Stomach smooth muscle (tissue), 2 donors: ENCODE results near the gene NHSL2.

Experiments used
- H3K27ac ChIP-seq: one replicate; pipeline ENCODE4 v1.7.0; 2013; ENCODE audit warnings: mild to moderate bottlenecking, low read length, inconsistent platforms
- H3K27me3 ChIP-seq, 2 donors: one replicate each; pipeline ENCODE4 v1.7.0; 2013; ENCODE audit warnings: low read length in 2 of 2; ENCODE audit not compliant: insufficient read depth in 2 of 2, control insufficient read depth in 1 of 2
- H3K36me3 ChIP-seq, 2 donors: one replicate each; pipeline ENCODE4 v1.7.0; 2013; ENCODE audit warnings: low read length in 2 of 2; ENCODE audit not compliant: control insufficient read depth in 2 of 2, insufficient read depth in 2 of 2
- H3K4me1 ChIP-seq: one replicate; pipeline ENCODE4 v1.7.0; 2013; ENCODE audit warnings: low read length; ENCODE audit not compliant: control insufficient read depth, insufficient read depth
- H3K4me3 ChIP-seq, 2 donors: one replicate each; pipeline ENCODE4 v1.7.0; 2013; ENCODE audit warnings: low read length in 2 of 2
- H3K9ac ChIP-seq, 2 donors: one replicate each; pipeline ENCODE4 v1.7.0; 2013; ENCODE audit warnings: low read length in 2 of 2, mild to moderate bottlenecking in 1 of 2
- H3K9me3 ChIP-seq, 2 donors: one replicate each; pipeline ENCODE4 v1.7.0; 2013; ENCODE audit warnings: low read length in 2 of 2; ENCODE audit not compliant: control insufficient read depth in 2 of 2
- donor health status: healthy.
- donor health status: Pancreatic carcinoma.

Gene NHSL2

GRCh38 chrX:72040506-72040905 lies 129.9 kb downstream of the NHSL2 start:
- Histone ChIP-seq H3K27ac (peak overlapping the region; percentile 81), H3K4me3 (no peak overlapping the region), H3K27me3 (peaks cover 0 to 17% of the 10 kb centered on the region in 2 donors), H3K9ac (no peak overlapping the region), H3K4me1 (peaks cover 32% of the 10 kb centered on the region), H3K36me3 (no peaks in the 10 kb centered on the region), H3K9me3 (peaks cover 2 to 4% of the 10 kb centered on the region in 2 donors)

- peaks cover 0 to 17% of the 10 kb centered on the region in 2 donors for H3K27me3 ChIP-seq
- no peak overlapping the region for H3K4me3 ChIP-seq
- H3K9me3 ChIP-seq, result no peaks in the 10 kb centered on the region
- H3K36me3 ChIP-seq, result no peaks in the 10 kb centered on the region
- H3K4me1 ChIP-seq, result peaks cover 38% of the 10 kb centered on the region
- peak overlapping the region; percentile 81 for H3K27ac ChIP-seq
- peak overlapping the region; percentile 10 to 42 for H3K9ac ChIP-seq
Measured at GRCh38 chrX:72041176-72041575, 130.5 kb downstream of the NHSL2 start.

- H3K9ac ChIP-seq, result peak overlapping the region in 1 of 2 donors; percentile 47
- peaks cover 41% of the 10 kb centered on the region for H3K4me1 ChIP-seq
- no peak overlapping the region for H3K4me3 ChIP-seq
- no peaks in the 10 kb centered on the region for H3K9me3 ChIP-seq
- peak overlapping the region; percentile 81 for H3K27ac ChIP-seq
- peaks cover 0 to 17% of the 10 kb centered on the region in 2 donors for H3K27me3 ChIP-seq
- H3K36me3 ChIP-seq, result no peaks in the 10 kb centered on the region
Measured at GRCh38 chrX:72041871-72042851, 131.5 kb downstream of the NHSL2 start.

GRCh38 chrX:72042852-72043248 lies 132.2 kb downstream of the NHSL2 start:
- no peaks in the 10 kb centered on the region for H3K9me3 ChIP-seq
- H3K27ac ChIP-seq, result peak overlapping the region; percentile 81
- peaks cover 40% of the 10 kb centered on the region for H3K4me1 ChIP-seq
- peak overlapping the region in 1 of 2 donors; percentile 47 for H3K9ac ChIP-seq
- no peak overlapping the region for H3K4me3 ChIP-seq
- H3K36me3 ChIP-seq, result no peaks in the 10 kb centered on the region
- peaks cover 0 to 14% of the 10 kb centered on the region in 2 donors for H3K27me3 ChIP-seq

GRCh38 chrX:72043636-72044035 lies 133.0 kb downstream of the NHSL2 start:
- H3K27ac ChIP-seq, result peak overlapping the region; percentile 46

GRCh38 chrX:72045141-72045540 lies 134.5 kb downstream of the NHSL2 start:
- Histone ChIP-seq H3K27me3 (peaks cover 0 to 13% of the 10 kb centered on the region in 2 donors), H3K27ac (peak overlapping the region; percentile 85), H3K9me3 (no peaks in the 10 kb centered on the region), H3K9ac (peak overlapping the region in 1 of 2 donors; percentile 31), H3K4me1 (peaks cover 40% of the 10 kb centered on the region), H3K4me3 (no peak overlapping the region), H3K36me3 (no peaks in the 10 kb centered on the region)

More at GRCh38 chrX:72043636-72044035, 133.0 kb downstream of the NHSL2 start:
- no peaks in the 10 kb centered on the region for H3K9me3 ChIP-seq
- H3K36me3 ChIP-seq, result no peaks in the 10 kb centered on the region
- H3K9ac ChIP-seq, result no peak overlapping the region
- no peak overlapping the region for H3K4me3 ChIP-seq
- peaks cover 0 to 14% of the 10 kb centered on the region in 2 donors for H3K27me3 ChIP-seq
- H3K4me1 ChIP-seq, result peaks cover 40% of the 10 kb centered on the region

GRCh38 chrX:72045552-72046277 lies 135.1 kb downstream of the NHSL2 start:
- H3K4me1 ChIP-seq, result peaks cover 39% of the 10 kb centered on the region
- peak overlapping the region; percentile 85 for H3K27ac ChIP-seq
- H3K27me3 ChIP-seq, result peaks cover 0 to 10% of the 10 kb centered on the region in 2 donors
- no peaks in the 10 kb centered on the region for H3K9me3 ChIP-seq
- no peaks in the 10 kb centered on the region for H3K36me3 ChIP-seq
- H3K9ac ChIP-seq, result peak overlapping the region in 1 of 2 donors; percentile 31
- no peak overlapping the region for H3K4me3 ChIP-seq

- no peaks in the 10 kb centered on the region for H3K36me3 ChIP-seq
- H3K4me3 ChIP-seq, result no peak overlapping the region
- H3K27ac ChIP-seq, result peak overlapping the region; percentile 85
- H3K9me3 ChIP-seq, result no peaks in the 10 kb centered on the region
- H3K9ac ChIP-seq, result peak overlapping the region in 1 of 2 donors; percentile 31
- peaks cover 32% of the 10 kb centered on the region for H3K4me1 ChIP-seq
- peaks cover 0 to 7% of the 10 kb centered on the region in 2 donors for H3K27me3 ChIP-seq
Measured at GRCh38 chrX:72046447-72046846, 135.8 kb downstream of the NHSL2 start.

- no peak overlapping the region for H3K4me3 ChIP-seq
- peaks cover 35% of the 10 kb centered on the region for H3K4me1 ChIP-seq
- H3K27ac ChIP-seq, result peak overlapping the region; percentile 24
- peaks cover 0 to 7% of the 10 kb centered on the region in 2 donors for H3K27me3 ChIP-seq
- no peak overlapping the region for H3K9ac ChIP-seq
- no peaks in the 10 kb centered on the region for H3K36me3 ChIP-seq
- H3K9me3 ChIP-seq, result no peaks in the 10 kb centered on the region
Measured at GRCh38 chrX:72048510-72049455, 138.1 kb downstream of the NHSL2 start.

GRCh38 chrX:72050011-72050410 lies 139.4 kb downstream of the NHSL2 start:
- no peaks in the 10 kb centered on the region for H3K36me3 ChIP-seq
- peaks cover 0 to 11% of the 10 kb centered on the region in 2 donors for H3K27me3 ChIP-seq
- peaks cover 29% of the 10 kb centered on the region for H3K4me1 ChIP-seq
- H3K4me3 ChIP-seq, result no peak overlapping the region
- no peaks in the 10 kb centered on the region for H3K9me3 ChIP-seq
- H3K9ac ChIP-seq, result no peak overlapping the region
- H3K27ac ChIP-seq, result peak overlapping the region; percentile 24
